B cell (primary cell): ENCODE data around the gene CYTIP.

Source experiments
- EZH2 ChIP-seq: IDR thresholded peaks from 2 replicates; pipeline ENCODE4 v1.6.1; 2012; ENCODE audit warnings: borderline replicate concordance, low read depth, mild to moderate bottlenecking, moderate library complexity, low read length; ENCODE audit not compliant: insufficient read depth, poor library complexity, severe bottlenecking
- TF ChIP-seq, protein P1 (sequence below): fragments of 200-600 bp; IDR thresholded peaks from one replicate; pipeline ENCODE4 v1.8.0; 2022; ENCODE audit warnings: antibody characterized with exemption, mild to moderate bottlenecking

DNA sequence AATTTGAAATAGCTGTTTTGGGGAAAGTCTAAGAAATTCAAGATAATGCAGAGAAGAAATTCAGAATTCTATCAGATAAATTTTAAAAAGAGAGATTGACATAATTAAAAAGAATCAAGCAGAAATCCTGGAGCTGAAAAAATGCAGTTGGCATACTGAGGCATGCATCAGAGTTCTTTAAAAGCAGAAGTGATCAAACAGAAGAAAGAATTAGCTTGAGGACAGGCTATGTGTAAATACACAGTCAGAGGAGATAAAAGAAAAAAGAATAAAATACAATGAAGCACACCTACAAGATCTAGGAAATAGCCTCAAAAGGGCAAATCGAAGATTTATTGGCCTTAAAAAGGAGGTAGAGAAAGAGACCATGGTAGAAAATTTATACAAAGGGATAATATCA is 57.1 kb downstream of the CYTIP start:
- TF ChIP-seq, protein P1, sequence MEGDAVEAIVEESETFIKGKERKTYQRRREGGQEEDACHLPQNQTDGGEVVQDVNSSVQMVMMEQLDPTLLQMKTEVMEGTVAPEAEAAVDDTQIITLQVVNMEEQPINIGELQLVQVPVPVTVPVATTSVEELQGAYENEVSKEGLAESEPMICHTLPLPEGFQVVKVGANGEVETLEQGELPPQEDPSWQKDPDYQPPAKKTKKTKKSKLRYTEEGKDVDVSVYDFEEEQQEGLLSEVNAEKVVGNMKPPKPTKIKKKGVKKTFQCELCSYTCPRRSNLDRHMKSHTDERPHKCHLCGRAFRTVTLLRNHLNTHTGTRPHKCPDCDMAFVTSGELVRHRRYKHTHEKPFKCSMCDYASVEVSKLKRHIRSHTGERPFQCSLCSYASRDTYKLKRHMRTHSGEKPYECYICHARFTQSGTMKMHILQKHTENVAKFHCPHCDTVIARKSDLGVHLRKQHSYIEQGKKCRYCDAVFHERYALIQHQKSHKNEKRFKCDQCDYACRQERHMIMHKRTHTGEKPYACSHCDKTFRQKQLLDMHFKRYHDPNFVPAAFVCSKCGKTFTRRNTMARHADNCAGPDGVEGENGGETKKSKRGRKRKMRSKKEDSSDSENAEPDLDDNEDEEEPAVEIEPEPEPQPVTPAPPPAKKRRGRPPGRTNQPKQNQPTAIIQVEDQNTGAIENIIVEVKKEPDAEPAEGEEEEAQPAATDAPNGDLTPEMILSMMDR = no peak
- no peak for TF ChIP-seq EZH2
